ENCODE measurements around the gene PAQR3.

DNA sequence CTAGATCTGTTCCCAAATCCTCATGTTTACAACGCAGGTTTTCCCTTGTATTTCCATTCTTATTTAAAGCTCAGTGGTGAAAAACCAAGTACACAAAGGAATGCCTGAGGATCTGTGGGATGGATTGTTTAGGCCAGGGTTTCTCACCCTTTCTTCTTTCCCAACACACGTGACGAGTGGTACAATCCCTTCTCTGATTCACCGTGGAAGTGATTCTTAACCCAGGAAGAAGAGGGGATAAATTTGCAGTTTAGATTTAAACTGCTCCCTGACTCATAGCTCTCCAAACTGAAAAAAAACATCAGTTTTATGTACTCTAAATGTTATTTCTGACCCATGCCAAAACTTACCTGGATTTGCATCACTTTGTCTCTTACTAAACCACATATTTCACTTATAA is 17.0 kb downstream of the PAQR3 start:
- TF ChIP-seq, protein P1, sequence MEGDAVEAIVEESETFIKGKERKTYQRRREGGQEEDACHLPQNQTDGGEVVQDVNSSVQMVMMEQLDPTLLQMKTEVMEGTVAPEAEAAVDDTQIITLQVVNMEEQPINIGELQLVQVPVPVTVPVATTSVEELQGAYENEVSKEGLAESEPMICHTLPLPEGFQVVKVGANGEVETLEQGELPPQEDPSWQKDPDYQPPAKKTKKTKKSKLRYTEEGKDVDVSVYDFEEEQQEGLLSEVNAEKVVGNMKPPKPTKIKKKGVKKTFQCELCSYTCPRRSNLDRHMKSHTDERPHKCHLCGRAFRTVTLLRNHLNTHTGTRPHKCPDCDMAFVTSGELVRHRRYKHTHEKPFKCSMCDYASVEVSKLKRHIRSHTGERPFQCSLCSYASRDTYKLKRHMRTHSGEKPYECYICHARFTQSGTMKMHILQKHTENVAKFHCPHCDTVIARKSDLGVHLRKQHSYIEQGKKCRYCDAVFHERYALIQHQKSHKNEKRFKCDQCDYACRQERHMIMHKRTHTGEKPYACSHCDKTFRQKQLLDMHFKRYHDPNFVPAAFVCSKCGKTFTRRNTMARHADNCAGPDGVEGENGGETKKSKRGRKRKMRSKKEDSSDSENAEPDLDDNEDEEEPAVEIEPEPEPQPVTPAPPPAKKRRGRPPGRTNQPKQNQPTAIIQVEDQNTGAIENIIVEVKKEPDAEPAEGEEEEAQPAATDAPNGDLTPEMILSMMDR (conservative IDR thresholded peaks at IDR 0.05; ENCODE audit: low read depth, low read length): no peak
- no peak for TF ChIP-seq EZH2 (IDR thresholded peaks at IDR 0.05; ENCODE audit: borderline replicate concordance, low read depth, low read length, poor library complexity, severe bottlenecking)

All from A673 (cell line).